Measurements from ENCODE around the gene CEP63. TPM values are rescaled to one million over a fixed set of nuclear protein-coding genes. Genes with fewer than 3 reads are reported as not detected.

Gene CEP63
- total and polyA plus RNA-seq, 2 of the 8 experiments (the other 6 are each of a cell fraction or from before 2014, with no cell fraction given) = 5.3 to 18.2 TPM

- no peak for TF ChIP-seq GABPA (IDR thresholded peaks at IDR 0.05; ENCODE audit: borderline replicate concordance, insufficient read depth, low read length)
- TF ChIP-seq KDM5A (IDR thresholded peaks at IDR 0.05; ENCODE audit: low read length) = no peak
- TF ChIP-seq EP300 (IDR thresholded peaks at IDR 0.05; ENCODE audit: borderline replicate concordance in 1 of 2, low read depth in 2 of 2, low read length in 2 of 2) = no peak
Observed at GRCh38 chr3:134563601-134564000, 77.7 kb downstream of the CEP63 start (continued).

Measured in H1 (cell line).